A673 (cell line): ENCODE measurements around the gene ADAM20.

Experiments
- EZH2 ChIP-seq: fragments of 200-600 bp; sonication (generic); IDR thresholded peaks from 2 replicates; pipeline ENCODE4 v1.6.1; 2017; ENCODE audit warnings: borderline replicate concordance, low read depth, mild to moderate bottlenecking, mixed read lengths, antibody characterized with exemption, low read length; ENCODE audit not compliant: poor library complexity, severe bottlenecking
- TF ChIP-seq, protein P1 (sequence below): fragments of 300-800, 200-600 bp; sonication (generic); conservative IDR thresholded peaks from 2 replicates; pipeline ENCODE4 v1.5.1; 2017; ENCODE audit warnings: low read depth, mild to moderate bottlenecking, antibody characterized with exemption, low read length, moderate library complexity, mixed read lengths

DNA sequence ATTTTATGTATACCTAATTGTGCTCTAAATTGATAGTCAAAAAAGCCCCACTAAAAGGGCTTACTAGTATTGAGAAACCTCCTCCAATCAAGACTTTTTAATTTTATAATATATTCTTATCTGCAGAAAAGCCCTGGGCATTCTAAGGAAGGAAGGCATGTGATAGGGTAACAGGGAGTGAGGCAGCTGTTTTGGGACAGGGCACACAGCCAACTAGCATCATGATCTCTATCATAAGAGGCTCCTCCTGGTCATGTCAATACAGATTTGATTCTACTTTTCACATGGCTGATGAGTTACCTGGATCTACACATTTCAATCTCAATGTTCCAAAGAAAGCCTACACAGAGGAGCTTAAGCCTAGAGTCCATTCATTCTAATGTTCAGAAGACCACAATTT lies 9.1 kb downstream of the ADAM20 start:
- TF ChIP-seq, protein P1, sequence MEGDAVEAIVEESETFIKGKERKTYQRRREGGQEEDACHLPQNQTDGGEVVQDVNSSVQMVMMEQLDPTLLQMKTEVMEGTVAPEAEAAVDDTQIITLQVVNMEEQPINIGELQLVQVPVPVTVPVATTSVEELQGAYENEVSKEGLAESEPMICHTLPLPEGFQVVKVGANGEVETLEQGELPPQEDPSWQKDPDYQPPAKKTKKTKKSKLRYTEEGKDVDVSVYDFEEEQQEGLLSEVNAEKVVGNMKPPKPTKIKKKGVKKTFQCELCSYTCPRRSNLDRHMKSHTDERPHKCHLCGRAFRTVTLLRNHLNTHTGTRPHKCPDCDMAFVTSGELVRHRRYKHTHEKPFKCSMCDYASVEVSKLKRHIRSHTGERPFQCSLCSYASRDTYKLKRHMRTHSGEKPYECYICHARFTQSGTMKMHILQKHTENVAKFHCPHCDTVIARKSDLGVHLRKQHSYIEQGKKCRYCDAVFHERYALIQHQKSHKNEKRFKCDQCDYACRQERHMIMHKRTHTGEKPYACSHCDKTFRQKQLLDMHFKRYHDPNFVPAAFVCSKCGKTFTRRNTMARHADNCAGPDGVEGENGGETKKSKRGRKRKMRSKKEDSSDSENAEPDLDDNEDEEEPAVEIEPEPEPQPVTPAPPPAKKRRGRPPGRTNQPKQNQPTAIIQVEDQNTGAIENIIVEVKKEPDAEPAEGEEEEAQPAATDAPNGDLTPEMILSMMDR: no peak
- no peak for TF ChIP-seq EZH2
